ENCODE data around the gene HEY2.

Gene HEY2

DNA sequence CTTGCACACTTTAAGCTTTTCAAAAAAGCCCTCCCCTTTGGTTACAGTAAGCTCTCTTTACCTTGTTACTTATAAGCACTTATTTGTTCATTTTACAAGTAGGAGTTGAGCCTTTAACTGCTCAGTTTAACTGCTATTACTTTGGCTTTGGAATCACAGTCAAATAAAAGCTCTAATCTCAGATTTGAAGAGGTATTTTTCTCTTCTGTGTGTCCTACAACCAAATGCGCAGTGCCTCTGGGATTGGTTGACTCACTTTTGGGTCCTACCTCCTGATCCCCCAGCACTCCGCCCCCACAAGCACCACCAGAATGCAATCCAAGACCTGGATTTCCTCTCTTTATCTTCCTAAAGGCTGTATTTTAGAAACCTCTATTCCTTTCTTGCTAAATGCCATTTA lies 43.8 kb downstream of the HEY2 start (continued):
- TF ChIP-seq ZNF335 (tag by site-specific recombination; conservative IDR thresholded peaks at IDR 0.05): 0 out of 2 replicates have a peak, but pooled peaks have one; percentile 24

DNA sequence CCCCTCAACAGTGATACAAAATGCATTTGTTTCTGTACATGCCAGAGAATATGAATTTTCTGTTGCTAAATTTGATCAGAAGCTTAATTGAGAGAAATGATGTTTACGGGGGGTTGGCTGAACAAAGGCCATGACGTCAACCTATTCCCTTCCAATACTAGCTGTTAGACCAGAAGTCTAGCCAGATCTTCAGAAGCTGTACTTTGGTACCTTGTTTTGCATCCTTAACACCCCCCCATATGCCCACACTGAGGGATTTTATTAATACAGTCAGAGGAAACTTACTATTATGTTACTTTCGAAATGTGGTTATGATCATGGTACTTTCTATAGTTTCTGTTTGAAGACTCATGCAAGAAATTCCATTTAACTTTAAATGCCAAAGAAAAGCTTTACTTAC lies 44.4 kb downstream of the HEY2 start:
- TF ChIP-seq, protein P1, sequence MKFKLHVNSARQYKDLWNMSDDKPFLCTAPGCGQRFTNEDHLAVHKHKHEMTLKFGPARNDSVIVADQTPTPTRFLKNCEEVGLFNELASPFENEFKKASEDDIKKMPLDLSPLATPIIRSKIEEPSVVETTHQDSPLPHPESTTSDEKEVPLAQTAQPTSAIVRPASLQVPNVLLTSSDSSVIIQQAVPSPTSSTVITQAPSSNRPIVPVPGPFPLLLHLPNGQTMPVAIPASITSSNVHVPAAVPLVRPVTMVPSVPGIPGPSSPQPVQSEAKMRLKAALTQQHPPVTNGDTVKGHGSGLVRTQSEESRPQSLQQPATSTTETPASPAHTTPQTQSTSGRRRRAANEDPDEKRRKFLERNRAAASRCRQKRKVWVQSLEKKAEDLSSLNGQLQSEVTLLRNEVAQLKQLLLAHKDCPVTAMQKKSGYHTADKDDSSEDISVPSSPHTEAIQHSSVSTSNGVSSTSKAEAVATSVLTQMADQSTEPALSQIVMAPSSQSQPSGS (tag by site-specific recombination; IDR thresholded peaks at IDR 0.05; ENCODE audit: low read depth): peak; percentile 75
- TF ChIP-seq, protein P2, sequence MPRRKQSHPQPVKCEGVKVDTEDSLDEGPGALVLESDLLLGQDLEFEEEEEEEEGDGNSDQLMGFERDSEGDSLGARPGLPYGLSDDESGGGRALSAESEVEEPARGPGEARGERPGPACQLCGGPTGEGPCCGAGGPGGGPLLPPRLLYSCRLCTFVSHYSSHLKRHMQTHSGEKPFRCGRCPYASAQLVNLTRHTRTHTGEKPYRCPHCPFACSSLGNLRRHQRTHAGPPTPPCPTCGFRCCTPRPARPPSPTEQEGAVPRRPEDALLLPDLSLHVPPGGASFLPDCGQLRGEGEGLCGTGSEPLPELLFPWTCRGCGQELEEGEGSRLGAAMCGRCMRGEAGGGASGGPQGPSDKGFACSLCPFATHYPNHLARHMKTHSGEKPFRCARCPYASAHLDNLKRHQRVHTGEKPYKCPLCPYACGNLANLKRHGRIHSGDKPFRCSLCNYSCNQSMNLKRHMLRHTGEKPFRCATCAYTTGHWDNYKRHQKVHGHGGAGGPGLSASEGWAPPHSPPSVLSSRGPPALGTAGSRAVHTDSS (tag by site-specific recombination; IDR thresholded peaks at IDR 0.05): no peak
- TF ChIP-seq, protein P3, sequence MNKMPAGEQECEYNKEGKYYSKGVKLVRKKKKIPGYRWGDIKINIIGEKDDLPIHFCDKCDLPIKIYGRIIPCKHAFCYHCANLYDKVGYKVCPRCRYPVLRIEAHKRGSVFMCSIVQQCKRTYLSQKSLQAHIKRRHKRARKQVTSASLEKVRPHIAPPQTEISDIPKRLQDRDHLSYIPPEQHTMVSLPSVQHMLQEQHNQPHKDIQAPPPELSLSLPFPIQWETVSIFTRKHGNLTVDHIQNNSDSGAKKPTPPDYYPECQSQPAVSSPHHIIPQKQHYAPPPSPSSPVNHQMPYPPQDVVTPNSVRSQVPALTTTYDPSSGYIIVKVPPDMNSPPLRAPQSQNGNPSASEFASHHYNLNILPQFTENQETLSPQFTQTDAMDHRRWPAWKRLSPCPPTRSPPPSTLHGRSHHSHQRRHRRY (tag by site-specific recombination; IDR thresholded peaks at IDR 0.05): no peak
- no peak for TF ChIP-seq ZNF211 (tag by site-specific recombination; IDR thresholded peaks at IDR 0.05; ENCODE audit: low read depth)
- peak; percentile 51 for TF ChIP-seq ZNF629 (tag by site-specific recombination; IDR thresholded peaks at IDR 0.05)
- TF ChIP-seq ZIC2 (tag by site-specific recombination; IDR thresholded peaks at IDR 0.05): no peak
- CTCF ChIA-PET: interaction anchor here (0.6 to 1.9 kb wide), 12 partner anchors 9 to 484 kb away, joined by 3 to 10 read pairs (median 3); partner anchors contain the start of gene HINT3
- Histone ChIP-seq H3K4me3 (ENCODE audit: low read depth, low read length) (no peak overlapping the region), H3K36me3 (ENCODE audit: control insufficient read depth in 2 of 2, insufficient read depth in 1 of 2, low read length in 2 of 2) (no peaks in the 10 kb centered on the region), H3K27ac (ENCODE audit: extremely low read depth, low read depth, low read length) (no peak overlapping the region), H3K9me3 (ENCODE audit: control insufficient read depth, insufficient read depth, low read depth, low read length) (no peaks in the 10 kb centered on the region), H3K4me1 (ENCODE audit: control insufficient read depth, insufficient read depth, low read length) (peaks cover 43% of the 10 kb centered on the region)
- POLR2A ChIA-PET: interaction anchor here (1.5 kb wide), 1 partner anchor 13 kb away, joined by 5 read pairs; no protein-coding TSS in a partner anchor

DNA sequence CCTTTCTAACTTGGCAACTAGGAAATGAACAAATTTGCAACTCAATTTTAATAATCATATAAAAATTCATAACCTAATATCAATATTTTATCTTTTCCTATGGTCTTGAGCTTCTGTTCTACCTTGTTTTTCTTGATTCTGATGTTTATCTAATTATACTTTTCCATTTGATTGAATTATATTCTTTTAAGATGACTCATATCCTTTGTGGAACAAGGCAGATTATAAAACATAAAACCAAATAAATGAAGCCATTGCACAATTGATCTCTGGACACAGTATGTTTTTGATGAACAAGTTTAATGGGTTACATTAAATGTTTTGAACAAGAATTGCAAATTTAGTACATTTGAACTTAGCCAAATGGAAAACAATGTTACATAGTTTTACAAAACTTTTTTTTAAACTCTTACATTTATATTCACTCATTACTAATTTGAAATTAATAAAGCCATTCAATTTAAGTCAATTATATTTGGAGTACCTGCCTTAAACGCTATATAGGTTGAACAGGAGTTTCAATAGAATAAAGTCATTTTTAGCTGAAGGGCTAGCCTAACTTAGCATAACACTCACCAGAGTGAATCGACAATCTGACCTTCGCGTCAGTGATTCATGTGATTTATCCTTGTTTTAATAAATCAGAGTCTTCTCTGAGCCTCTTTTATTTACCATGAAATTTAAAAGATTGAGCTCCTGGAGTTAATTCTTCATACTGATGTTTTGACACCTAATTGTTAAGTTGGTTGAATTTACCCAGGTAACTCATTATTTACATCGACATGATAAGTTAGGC lies 45.1 kb downstream of the HEY2 start:
- Histone ChIP-seq H3K27ac (ENCODE audit: extremely low read depth, low read depth, low read length) (no peak overlapping the region), H3K36me3 (ENCODE audit: control insufficient read depth in 2 of 2, insufficient read depth in 1 of 2, low read length in 2 of 2) (peaks cover 0 to 3% of the 10 kb centered on the region in 2 experiments; a peak in 1 of 3 replicates), H3K9me3 (ENCODE audit: control insufficient read depth, insufficient read depth, low read depth, low read length) (no peaks in the 10 kb centered on the region), H3K4me1 (ENCODE audit: control insufficient read depth, insufficient read depth, low read length) (peaks cover 37% of the 10 kb centered on the region), H3K4me3 (ENCODE audit: low read depth, low read length) (no peak overlapping the region)
- ChIA-PET POLR2A (interaction anchor here (0.8 to 1.5 kb wide), 2 partner anchors 13 to 14 kb away, joined by 3 to 5 read pairs; no protein-coding TSS in a partner anchor), CTCF (interaction anchor here (0.5 to 1.9 kb wide), 12 partner anchors 9 to 480 kb away, joined by 3 to 10 read pairs (median 4); partner anchors contain the start of gene HINT3)
- TF ChIP-seq, protein P4, sequence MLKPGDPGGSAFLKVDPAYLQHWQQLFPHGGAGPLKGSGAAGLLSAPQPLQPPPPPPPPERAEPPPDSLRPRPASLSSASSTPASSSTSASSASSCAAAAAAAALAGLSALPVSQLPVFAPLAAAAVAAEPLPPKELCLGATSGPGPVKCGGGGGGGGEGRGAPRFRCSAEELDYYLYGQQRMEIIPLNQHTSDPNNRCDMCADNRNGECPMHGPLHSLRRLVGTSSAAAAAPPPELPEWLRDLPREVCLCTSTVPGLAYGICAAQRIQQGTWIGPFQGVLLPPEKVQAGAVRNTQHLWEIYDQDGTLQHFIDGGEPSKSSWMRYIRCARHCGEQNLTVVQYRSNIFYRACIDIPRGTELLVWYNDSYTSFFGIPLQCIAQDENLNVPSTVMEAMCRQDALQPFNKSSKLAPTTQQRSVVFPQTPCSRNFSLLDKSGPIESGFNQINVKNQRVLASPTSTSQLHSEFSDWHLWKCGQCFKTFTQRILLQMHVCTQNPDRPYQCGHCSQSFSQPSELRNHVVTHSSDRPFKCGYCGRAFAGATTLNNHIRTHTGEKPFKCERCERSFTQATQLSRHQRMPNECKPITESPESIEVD (tag by site-specific recombination; IDR thresholded peaks at IDR 0.05): 0 out of 2 replicates have a peak, but pooled peaks have one; percentile 54
- TF ChIP-seq, protein P5, sequence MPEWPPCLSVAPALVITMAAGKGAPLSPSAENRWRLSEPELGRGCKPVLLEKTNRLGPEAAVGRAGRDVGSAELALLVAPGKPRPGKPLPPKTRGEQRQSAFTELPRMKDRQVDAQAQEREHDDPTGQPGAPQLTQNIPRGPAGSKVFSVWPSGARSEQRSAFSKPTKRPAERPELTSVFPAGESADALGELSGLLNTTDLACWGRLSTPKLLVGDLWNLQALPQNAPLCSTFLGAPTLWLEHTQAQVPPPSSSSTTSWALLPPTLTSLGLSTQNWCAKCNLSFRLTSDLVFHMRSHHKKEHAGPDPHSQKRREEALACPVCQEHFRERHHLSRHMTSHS (tag by site-specific recombination; IDR thresholded peaks at IDR 0.05): no peak

DNA sequence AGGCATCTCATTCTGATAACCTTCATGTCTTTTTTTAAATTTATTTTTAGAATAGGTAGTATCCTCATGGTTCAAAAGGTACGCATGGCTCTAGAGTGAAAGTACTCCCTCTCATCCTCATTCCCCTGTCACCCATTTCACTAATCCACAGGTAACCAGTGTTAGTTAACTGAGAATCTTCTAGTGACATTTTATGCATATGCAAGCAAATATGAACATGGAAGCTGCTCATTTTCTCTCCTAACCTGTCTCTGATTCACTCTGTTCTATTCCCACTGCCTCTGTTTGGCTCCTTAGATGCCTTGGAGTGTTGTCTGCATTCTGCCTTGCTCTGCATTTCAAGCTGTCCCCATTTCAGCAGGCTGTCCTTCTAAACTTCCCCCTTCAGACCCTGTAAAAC lies 45.9 kb downstream of the HEY2 start:
- Histone ChIP-seq H3K4me3 (ENCODE audit: low read depth, low read length) (no peak overlapping the region), H3K27ac (ENCODE audit: extremely low read depth, low read depth, low read length) (no peak overlapping the region), H3K4me1 (ENCODE audit: control insufficient read depth, insufficient read depth, low read length) (peaks cover 33% of the 10 kb centered on the region), H3K36me3 (ENCODE audit: control insufficient read depth in 2 of 2, insufficient read depth in 1 of 2, low read length in 2 of 2) (peaks cover 0 to 3% of the 10 kb centered on the region in 2 experiments; a peak in 1 of 3 replicates), H3K9me3 (ENCODE audit: control insufficient read depth, insufficient read depth, low read depth, low read length) (no peaks in the 10 kb centered on the region)
- ChIA-PET CTCF (interaction anchor here (1.3 to 1.9 kb wide), 6 partner anchors 8 to 162 kb away, joined by 4 to 10 read pairs (median 6); partner anchors contain the start of gene HINT3), POLR2A (interaction anchor here (0.8 kb wide), 1 partner anchor 14 kb away, joined by 3 read pairs; no protein-coding TSS in a partner anchor)
- TF ChIP-seq ZNF670 (tag by site-specific recombination; IDR thresholded peaks at IDR 0.05; ENCODE audit: low read depth) (no peak), OVOL3 (tag by site-specific recombination; IDR thresholded peaks at IDR 0.05) (no peak), ZEB2 (tag by site-specific recombination; IDR thresholded peaks at IDR 0.05) (no peak), ZNF843 (tag by site-specific recombination; IDR thresholded peaks at IDR 0.05) (no peak), ZBTB8A (tag by site-specific recombination; IDR thresholded peaks at IDR 0.05) (no peak), ZNF157 (tag by site-specific recombination; IDR thresholded peaks at IDR 0.05) (no peak), ZNF768 (tag by site-specific recombination; IDR thresholded peaks at IDR 0.05) (no peak), ZNF133 (tag by site-specific recombination; IDR thresholded peaks at IDR 0.05) (no peak)
- TF ChIP-seq, protein P6, sequence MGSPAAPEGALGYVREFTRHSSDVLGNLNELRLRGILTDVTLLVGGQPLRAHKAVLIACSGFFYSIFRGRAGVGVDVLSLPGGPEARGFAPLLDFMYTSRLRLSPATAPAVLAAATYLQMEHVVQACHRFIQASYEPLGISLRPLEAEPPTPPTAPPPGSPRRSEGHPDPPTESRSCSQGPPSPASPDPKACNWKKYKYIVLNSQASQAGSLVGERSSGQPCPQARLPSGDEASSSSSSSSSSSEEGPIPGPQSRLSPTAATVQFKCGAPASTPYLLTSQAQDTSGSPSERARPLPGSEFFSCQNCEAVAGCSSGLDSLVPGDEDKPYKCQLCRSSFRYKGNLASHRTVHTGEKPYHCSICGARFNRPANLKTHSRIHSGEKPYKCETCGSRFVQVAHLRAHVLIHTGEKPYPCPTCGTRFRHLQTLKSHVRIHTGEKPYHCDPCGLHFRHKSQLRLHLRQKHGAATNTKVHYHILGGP (tag by site-specific recombination; IDR thresholded peaks at IDR 0.05): no peak

All from HEK293 (cell line).